ENCODE data around the gene HFM1. TPM values are rescaled to one million over a fixed set of nuclear protein-coding genes. Genes with fewer than 3 reads are reported as not detected.
"Not testable (repeated sequence)": the region's sequence is repeated elsewhere in the genome, so short reads cannot be mapped to it uniquely, and the experiment has no call there.

The HFM1 gene
- polyA plus RNA-seq, 3 donors, result not detected

DNA sequence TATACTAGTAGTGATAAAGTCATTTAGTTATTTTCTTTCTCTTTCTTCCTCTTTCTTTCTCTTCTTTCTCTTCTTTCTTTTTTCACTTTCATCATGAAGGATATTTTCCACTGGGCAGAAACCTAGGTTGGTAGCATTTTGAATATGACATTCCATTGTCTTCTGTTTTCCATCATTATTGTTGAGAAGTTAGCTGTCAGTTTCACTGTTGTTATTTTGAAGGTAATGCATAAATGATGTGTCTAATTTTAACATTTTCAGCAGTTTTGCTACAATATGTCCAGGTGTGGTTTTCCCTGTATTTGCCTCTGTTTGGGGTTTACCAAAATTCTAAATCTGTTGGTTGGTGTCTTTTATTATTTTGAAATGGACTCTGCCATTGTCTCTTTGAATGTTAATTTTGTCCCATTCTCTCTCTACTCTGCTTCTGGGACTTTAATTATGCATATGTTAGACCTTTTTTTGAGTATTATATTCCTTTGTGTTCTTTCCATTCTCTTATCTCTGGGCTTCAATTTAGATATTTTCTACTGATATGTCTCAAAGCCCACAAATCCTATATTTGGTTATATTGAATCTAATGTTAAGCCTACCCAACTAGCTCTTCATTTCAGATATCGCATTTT is 96.7 kb downstream of the HFM1 start:
- Histone ChIP-seq H3K27ac (ENCODE audit: low read depth in 1 of 2, low read length in 2 of 2) (no peak overlapping the region), H3K9ac (ENCODE audit: insufficient read depth, low read length, poor library complexity, severe bottlenecking) (no peak overlapping the region), H3K79me2 (ENCODE audit: insufficient read depth, low read length) (no peaks in the 10 kb centered on the region), H3K4me1 (ENCODE audit: control insufficient read depth in 1 of 2, insufficient read depth in 2 of 2, low read length in 2 of 2) (no peaks in the 10 kb centered on the region), H3K4me3 (replicated peaks in 1 of 3; ENCODE audit: low read depth in 2 of 3, low read length in 3 of 3) (no peak overlapping the region), H3K36me3 (replicated peaks in 1 of 2; ENCODE audit: control insufficient read depth in 1 of 2, insufficient read depth in 2 of 2, low read length in 2 of 2) (no peaks in the 10 kb centered on the region), H3K9me3 (replicated peaks in 1 of 2; ENCODE audit: control insufficient read depth in 1 of 2, insufficient read depth in 1 of 2, low read length in 2 of 2) (peaks cover 0 to 26% of the 10 kb centered on the region in 2 donors), H2AFZ (ENCODE audit: insufficient read depth, low read depth, low read length, poor library complexity, severe bottlenecking) (no peak overlapping the region), H4K20me1 (ENCODE audit: insufficient read depth, low read length) (no peaks in the 10 kb centered on the region), H3K4me2 (replicated peaks; ENCODE audit: extremely low read depth, low read length, poor library complexity, severe bottlenecking) (no peak overlapping the region), H3K27me3 (ENCODE audit: control insufficient read depth in 2 of 2, insufficient read depth in 2 of 2, low read length in 2 of 2) (no peaks in the 10 kb centered on the region)
- Mint-ChIP-seq H3K4me1 (no peaks in the 10 kb centered on the region), H3K27me3 (ENCODE audit: low read depth in 3 of 3) (peaks cover 0 to 5% (median 0%) of the 10 kb centered on the region in 3 donors), H3K9me3 (peaks cover 12 to 36% (median 26%) of the 10 kb centered on the region in 7 donors), H3K4me3 (no peak overlapping the region), H3K27ac (no peak overlapping the region), H3K36me3 (no peaks in the 10 kb centered on the region)
- DNase-seq, result no peak
- TF ChIP-seq, protein P1, sequence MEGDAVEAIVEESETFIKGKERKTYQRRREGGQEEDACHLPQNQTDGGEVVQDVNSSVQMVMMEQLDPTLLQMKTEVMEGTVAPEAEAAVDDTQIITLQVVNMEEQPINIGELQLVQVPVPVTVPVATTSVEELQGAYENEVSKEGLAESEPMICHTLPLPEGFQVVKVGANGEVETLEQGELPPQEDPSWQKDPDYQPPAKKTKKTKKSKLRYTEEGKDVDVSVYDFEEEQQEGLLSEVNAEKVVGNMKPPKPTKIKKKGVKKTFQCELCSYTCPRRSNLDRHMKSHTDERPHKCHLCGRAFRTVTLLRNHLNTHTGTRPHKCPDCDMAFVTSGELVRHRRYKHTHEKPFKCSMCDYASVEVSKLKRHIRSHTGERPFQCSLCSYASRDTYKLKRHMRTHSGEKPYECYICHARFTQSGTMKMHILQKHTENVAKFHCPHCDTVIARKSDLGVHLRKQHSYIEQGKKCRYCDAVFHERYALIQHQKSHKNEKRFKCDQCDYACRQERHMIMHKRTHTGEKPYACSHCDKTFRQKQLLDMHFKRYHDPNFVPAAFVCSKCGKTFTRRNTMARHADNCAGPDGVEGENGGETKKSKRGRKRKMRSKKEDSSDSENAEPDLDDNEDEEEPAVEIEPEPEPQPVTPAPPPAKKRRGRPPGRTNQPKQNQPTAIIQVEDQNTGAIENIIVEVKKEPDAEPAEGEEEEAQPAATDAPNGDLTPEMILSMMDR (IDR thresholded peaks at IDR 0.05), result no peak
- intact Hi-C loops (cut with micrococcal nuclease), result no loop called here
- WGBS (ENCODE audit: insufficient coverage), result no CpG with 5 or more reads among the region's 1 CpG

DNA sequence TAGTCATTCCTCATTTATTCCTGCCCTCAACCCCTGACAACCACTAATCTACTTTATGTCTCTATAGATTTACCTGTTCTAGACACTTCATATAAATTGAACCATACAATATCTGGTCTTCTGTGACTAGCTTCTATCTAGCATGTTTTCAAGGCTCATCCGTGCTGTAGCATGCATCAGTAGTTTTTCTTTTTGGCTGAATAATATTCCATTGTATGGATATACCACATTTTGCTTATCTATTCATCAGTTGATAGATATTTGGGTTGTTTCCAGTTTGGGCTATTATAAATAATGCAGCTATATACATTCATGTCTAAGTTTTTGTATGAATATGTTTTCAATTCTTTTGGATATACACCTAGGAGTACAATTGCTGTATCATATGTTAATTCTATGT is 101.5 kb downstream of the HFM1 start:
- Histone ChIP-seq H3K9ac (ENCODE audit: insufficient read depth, low read length, poor library complexity, severe bottlenecking) (no peak overlapping the region), H3K79me2 (ENCODE audit: insufficient read depth, low read length) (no peaks in the 10 kb centered on the region), H3K27me3 (ENCODE audit: control insufficient read depth in 2 of 2, insufficient read depth in 2 of 2, low read length in 2 of 2) (no peaks in the 10 kb centered on the region), H3K4me3 (replicated peaks in 1 of 3; ENCODE audit: low read depth in 2 of 3, low read length in 3 of 3) (no peak overlapping the region), H3K9me3 (replicated peaks in 1 of 2; ENCODE audit: control insufficient read depth in 1 of 2, insufficient read depth in 1 of 2, low read length in 2 of 2) (peaks cover 0 to 12% of the 10 kb centered on the region in 2 donors), H3K4me1 (ENCODE audit: control insufficient read depth in 1 of 2, insufficient read depth in 2 of 2, low read length in 2 of 2) (no peaks in the 10 kb centered on the region), H3K27ac (ENCODE audit: low read depth in 1 of 2, low read length in 2 of 2) (no peak overlapping the region), H4K20me1 (ENCODE audit: insufficient read depth, low read length) (no peaks in the 10 kb centered on the region), H3K4me2 (replicated peaks; ENCODE audit: extremely low read depth, low read length, poor library complexity, severe bottlenecking) (no peak overlapping the region), H2AFZ (ENCODE audit: insufficient read depth, low read depth, low read length, poor library complexity, severe bottlenecking) (no peak overlapping the region), H3K36me3 (replicated peaks in 1 of 2; ENCODE audit: control insufficient read depth in 1 of 2, insufficient read depth in 2 of 2, low read length in 2 of 2) (no peaks in the 10 kb centered on the region)
- Mint-ChIP-seq H3K36me3 (no peaks in the 10 kb centered on the region), H3K4me3 (no peak overlapping the region), H3K4me1 (no peaks in the 10 kb centered on the region), H3K9me3 (peaks cover 2 to 17% (median 14%) of the 10 kb centered on the region in 7 donors), H3K27ac (no peak overlapping the region), H3K27me3 (ENCODE audit: low read depth in 3 of 3) (peaks cover 0 to 1% (median 0%) of the 10 kb centered on the region in 3 donors)
- no peak for DNase-seq
- intact Hi-C loops (cut with micrococcal nuclease), result no loop called here
- WGBS (ENCODE audit: insufficient coverage), result no CpG with 5 or more reads among the region's 1 CpG
- TF ChIP-seq, protein P1 (IDR thresholded peaks at IDR 0.05), result no peak

DNA sequence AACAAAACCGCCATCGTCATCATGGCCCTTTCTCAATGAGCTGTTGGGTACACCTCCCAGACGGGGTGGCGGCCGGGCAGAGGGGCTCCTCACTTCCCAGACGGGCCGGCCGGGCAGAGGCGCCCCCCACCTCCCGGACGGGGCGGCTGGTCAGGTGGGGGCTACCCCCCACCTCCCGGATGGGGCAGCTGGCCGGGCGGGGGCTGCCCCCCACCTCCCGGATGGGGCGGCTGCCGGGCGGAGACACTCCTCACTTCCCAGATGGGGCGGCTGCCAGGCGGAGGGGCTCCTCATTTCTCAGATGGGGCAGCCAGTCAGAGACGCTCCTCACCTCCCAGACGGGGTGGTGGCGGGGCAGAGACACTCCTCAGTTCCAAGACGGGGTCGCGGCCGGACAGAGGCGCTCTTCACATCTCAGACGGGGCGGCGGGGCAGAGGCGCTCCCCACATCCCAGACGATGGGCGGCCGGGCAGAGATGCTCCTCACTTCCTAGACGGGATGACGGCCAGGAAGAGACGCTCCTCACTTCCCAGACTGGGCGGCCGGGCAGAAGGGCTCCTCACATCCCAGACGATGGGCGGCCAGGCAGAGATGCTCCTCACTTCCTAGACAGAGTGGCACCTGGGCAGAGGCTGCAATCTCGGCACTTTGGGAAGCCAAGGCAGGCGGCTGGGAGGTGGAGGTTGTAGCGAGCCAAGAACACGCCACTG is 115.6 kb downstream of the HFM1 start:
- H3K9me3 Mint-ChIP-seq, result peaks cover 0 to 19% (median 8%) of the 10 kb centered on the region in 7 donors

More for the DNA sequence above, 115.6 kb downstream of the HFM1 start:
- H3K36me3 Mint-ChIP-seq; intact Hi-C loops (cut with micrococcal nuclease); H3K27me3 ChIP-seq (ENCODE audit: control insufficient read depth in 2 of 2, insufficient read depth in 2 of 2, low read length in 2 of 2); H3K4me3 ChIP-seq (replicated peaks in 1 of 3; ENCODE audit: low read depth in 2 of 3, low read length in 3 of 3); H3K27me3 Mint-ChIP-seq (ENCODE audit: low read depth in 3 of 3); H3K36me3 ChIP-seq (replicated peaks in 1 of 2; ENCODE audit: control insufficient read depth in 1 of 2, insufficient read depth in 2 of 2, low read length in 2 of 2); H4K20me1 ChIP-seq (ENCODE audit: insufficient read depth, low read length); H3K4me3 Mint-ChIP-seq; H3K9ac ChIP-seq (ENCODE audit: insufficient read depth, low read length, poor library complexity, severe bottlenecking); H2AFZ ChIP-seq (ENCODE audit: insufficient read depth, low read depth, low read length, poor library complexity, severe bottlenecking); H3K4me2 ChIP-seq (replicated peaks; ENCODE audit: extremely low read depth, low read length, poor library complexity, severe bottlenecking); DNase-seq; H3K79me2 ChIP-seq (ENCODE audit: insufficient read depth, low read length); H3K4me1 Mint-ChIP-seq; H3K4me1 ChIP-seq (ENCODE audit: control insufficient read depth in 1 of 2, insufficient read depth in 2 of 2, low read length in 2 of 2); H3K9me3 ChIP-seq (replicated peaks in 1 of 2; ENCODE audit: control insufficient read depth in 1 of 2, insufficient read depth in 1 of 2, low read length in 2 of 2); H3K27ac Mint-ChIP-seq; H3K27ac ChIP-seq (ENCODE audit: low read depth in 1 of 2, low read length in 2 of 2): not testable (repeated sequence)
- WGBS (ENCODE audit: insufficient coverage), result 85% methylated on average over 11 of the region's 47 CpGs

Measured in CD14-positive monocyte (primary cell).